H1 (cell line): ENCODE results near the gene FHIT. TPM values are rescaled to one million over a fixed set of nuclear protein-coding genes. Genes with fewer than 3 reads are reported as not detected.

Experiments used
- BACH1 ChIP-seq: IDR thresholded peaks from 2 replicates; pipeline ENCODE4 v1.6.1; 2012; ENCODE audit warnings: low read length, improper control_type of control experiment
- POU5F1 ChIP-seq: IDR thresholded peaks from 2 replicates; pipeline ENCODE4 v1.6.1; 2011; ENCODE audit warnings: low read depth, mild to moderate bottlenecking, low read length, moderate library complexity
- ZNF274 ChIP-seq: IDR thresholded peaks from 2 replicates; pipeline ENCODE4 v1.7.0; 2012; ENCODE audit warnings: low read length, borderline replicate concordance; ENCODE audit errors: extremely low read depth
- polyA plus RNA-seq, 7 experiments: library from polyadenylated mRNA; depleted of rRNA in 3 of 7; stranded (reverse) in 5 of 7; unstranded in 2 of 7; fragments of >200 nt in 5 of 7; fragments of 200-250 nt in 2 of 7; gene quantifications; 1 replicate in 5 of 7; 2 replicates in 1 of 7; 4 replicates in 1 of 7; pipeline versions ENCODE4 v1.2.1 to v1.2.3, GENCODE V29; 2011 to 2013; ENCODE audit warnings: missing spikeins in 2 of 7, mixed read lengths in 2 of 7
- total RNA-seq: library from RNA; stranded (reverse); fragmentation: NEBNext Ultra II Directional; extraction: Animal tissue kit (Norgen Biotek cat#: 25700); gene quantifications from 2 replicates; pipeline ENCODE4 v1.2.1, GENCODE V29; 2021
- TF ChIP-seq, protein P1 (sequence below): IDR thresholded peaks from 2 replicates; pipeline ENCODE4 v1.6.1; 2011; ENCODE audit warnings: low read depth, mild to moderate bottlenecking, low read length; ENCODE audit not compliant: insufficient read depth

Gene FHIT
- total and polyA plus RNA-seq, 2 of the 8 experiments (the other 6 are each of a cell fraction or from before 2014, with no cell fraction given) = 1.2 to 3.2 TPM

DNA sequence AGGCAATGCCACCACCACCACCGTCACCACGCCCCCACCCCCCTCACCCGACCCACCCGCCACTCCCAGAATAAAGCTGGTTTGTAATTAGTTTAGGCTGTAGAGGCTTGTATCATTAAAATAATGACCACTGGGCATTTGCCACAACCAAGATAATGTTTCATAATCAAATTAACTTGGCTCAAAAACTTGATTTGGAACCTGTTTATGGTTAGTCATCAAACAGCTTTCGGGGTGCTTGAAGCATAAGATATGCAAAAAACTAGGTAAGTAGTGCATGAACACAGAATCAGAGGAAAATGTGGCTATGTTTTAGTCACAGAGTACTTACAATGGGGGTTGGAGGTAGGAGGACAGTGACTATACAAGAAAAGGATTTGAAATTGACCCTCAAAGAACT is 115.1 kb downstream of the FHIT start (continued):
- TF ChIP-seq, protein P1, sequence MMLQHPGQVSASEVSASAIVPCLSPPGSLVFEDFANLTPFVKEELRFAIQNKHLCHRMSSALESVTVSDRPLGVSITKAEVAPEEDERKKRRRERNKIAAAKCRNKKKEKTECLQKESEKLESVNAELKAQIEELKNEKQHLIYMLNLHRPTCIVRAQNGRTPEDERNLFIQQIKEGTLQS = no peak
- TF ChIP-seq BACH1 (no peak), ZNF274 (no peak), POU5F1 (no peak)
